ENCODE data around the gene OR6V1.
A peak's percentile ranks its signal among the peaks of the same experiment; 100 is the strongest.

OR6V1 gene

DNA sequence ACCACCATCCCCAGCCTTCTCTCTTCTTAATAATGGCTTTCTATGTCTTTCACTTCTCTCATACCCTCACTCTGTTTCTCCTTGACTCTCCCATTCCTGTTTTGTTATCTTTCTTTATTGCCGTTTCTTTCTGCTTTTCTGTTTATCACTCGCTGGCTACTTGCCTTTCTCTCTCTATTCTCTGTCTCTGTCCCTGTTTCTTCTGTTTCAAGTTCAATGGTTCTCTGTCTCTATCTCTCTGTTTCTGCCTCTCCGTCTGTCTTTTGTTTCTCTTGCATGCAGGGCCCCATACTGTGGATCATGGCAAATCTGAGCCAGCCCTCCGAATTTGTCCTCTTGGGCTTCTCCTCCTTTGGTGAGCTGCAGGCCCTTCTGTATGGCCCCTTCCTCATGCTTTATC lies at the start of gene OR6V1:
OR6V1 (plus strand) TSS at position 301 of the 400 bp plus-strand sequence; CDS start at position 301, 0 bp downstream.
- no peak for DNase-seq

DNA sequence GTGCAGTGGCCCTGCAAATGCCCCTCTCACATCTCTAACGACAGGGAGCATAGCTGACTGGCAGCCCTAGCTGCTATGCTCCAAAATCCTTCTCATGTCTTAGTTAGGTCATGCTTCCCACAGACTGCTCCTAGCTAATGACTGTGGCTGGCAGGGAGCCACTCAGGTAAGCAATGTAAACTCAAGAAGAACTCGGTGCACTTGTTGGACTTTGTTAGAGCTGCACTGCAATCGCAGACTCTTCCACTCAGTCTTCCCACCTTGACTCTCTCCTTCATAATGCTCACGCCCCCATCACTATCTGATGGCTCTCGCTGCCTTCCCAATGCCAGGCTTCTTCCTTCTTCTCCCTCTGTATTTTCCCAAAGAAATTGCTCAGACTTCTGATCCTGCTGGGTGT lies 49.2 kb upstream of the OR6V1 start:
- no peak for DNase-seq

DNA sequence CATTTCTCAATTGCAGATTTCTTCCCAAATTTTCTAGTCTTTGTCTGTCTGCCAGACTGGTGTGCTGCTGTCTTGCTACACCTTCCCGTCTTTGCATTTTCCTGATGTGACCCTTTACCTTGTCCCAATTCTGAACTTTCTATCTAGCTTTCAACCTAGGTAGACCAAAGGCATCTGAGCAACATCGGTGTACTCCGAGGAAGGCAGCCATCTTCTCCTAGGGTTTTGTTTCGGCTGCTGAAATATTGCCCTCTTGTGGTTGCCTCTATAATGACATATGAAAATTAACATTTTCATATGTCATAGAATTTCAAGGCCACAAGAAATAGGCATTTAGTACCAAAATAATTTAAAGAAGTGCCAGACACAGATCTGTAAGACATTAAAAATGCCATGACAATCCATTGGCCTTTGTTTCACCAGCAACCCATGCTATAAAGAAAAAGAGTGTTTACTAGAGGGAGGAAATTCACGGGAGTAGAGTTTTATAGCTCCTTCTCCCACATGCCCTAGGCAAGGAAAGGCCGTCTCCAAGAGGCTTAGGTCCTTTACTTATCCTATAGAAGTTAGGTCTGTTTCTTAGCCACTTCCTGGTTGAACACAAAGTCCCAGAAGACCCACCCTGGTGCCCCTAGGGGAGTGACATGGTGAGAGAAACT lies 48.6 kb upstream of the OR6V1 start:
- peak in 5 of 6 experiments; percentile 15 to 77 (median 35) for DNase-seq

GRCh38 chr7:143005632-143006260 lies 46.4 kb upstream of the OR6V1 start:
- DNase-seq, result no peak

- peak; percentile 38 to 85 (median 72) for DNase-seq
These were observed 43.9 kb upstream of the OR6V1 start for GRCh38 chr7:143008007-143008901.

- DNase-seq, result no peak
These were observed 40.1 kb upstream of the OR6V1 start for GRCh38 chr7:143012001-143012400.

GRCh38 chr7:143012409-143012808 lies 39.7 kb upstream of the OR6V1 start:
- no peak for DNase-seq

- no peak for DNase-seq
These were observed 38.7 kb upstream of the OR6V1 start for GRCh38 chr7:143013473-143013872.

- DNase-seq, result no peak
These were observed 38.2 kb upstream of the OR6V1 start for GRCh38 chr7:143013893-143014292.

DNA sequence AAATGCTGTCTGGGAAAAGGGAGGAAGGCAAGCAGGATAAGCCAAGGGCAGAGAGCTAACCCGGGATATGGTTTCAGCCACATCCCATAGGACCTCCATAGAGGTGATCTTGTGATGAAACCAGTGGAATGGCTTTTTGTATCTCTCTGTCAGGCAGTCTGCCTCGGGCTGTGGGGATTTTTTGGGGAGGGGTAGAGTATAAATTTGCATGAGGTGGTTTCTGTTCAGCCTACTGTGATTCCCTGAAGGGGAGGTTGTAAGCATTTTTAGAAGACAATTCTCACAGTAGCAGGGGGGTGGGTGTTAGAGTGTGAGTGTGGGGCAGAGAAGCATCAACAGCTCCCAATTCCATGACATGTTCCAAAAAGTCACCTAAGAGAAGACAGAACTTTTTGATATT lies 37.1 kb upstream of the OR6V1 start:
- no peak for DNase-seq

DNA sequence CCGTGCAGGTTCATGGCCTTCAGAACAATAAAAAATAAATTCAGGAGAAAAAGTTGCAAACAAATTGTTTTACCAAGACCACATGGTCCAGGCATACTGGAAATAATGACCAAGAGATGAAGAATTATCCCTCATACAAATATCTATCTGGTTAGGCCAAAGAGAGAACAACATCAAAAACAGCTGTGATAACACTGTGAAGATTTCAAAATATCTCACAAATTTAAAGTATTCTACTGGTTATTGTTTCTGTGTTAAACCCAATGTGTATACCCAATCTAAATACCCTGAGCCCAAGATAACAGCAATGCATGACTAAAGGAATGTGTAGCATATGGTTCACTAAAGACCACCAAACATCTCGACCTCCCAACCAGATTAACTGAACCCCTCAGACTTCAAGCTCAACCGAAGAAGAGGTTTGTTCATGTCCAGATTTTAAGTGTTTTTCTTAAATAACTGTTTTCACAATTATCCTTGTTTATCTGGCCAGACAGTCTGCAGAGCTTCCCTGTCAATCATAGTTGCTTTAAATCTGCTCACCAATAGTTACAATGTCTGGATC lies 36.1 kb upstream of the OR6V1 start:
- no peak for DNase-seq

DNA sequence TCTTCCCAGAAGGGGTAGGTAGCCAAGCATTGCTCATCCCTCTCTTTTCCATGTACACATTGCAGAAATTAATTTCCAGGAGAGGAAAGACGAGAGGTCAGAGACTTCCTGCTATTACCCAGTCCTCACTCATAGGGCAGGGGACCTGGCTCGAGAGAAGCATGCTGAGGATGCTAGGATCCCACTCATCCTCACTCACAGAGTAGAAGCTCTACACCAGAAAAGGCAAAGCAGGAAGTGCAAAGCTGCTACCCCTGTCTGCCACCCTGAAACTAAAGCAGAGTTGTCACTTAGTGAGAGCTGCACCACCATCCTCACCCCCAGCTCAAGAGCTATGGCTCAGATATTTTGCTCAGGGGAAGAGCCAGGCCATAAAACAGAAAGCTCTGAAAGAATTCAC lies 35.1 kb upstream of the OR6V1 start:
- DNase-seq, result no peak

DNA sequence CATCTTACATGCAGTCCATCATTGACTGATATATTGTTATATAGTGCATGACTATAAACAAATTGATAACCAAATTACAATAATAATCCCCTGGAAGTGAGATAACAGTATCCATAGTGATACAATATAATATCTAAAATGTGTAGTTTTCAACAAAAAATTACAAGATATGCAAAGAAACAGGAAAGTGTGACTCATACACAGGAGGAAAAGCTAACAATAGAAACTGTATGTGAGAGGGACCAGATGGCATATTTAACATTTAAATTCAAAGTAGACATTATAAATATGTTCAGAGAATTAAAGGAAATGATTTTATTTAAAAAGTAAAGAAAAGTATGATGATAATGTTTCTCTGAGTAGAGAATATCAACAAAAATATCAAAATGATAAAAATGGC lies 33.2 kb upstream of the OR6V1 start:
- no peak for DNase-seq

GRCh38 chr7:143023047-143023446 lies 29.1 kb upstream of the OR6V1 start:
- DNase-seq, result no peak

- DNase-seq, result no peak
These were observed 26.8 kb upstream of the OR6V1 start for GRCh38 chr7:143025371-143025770.

DNA sequence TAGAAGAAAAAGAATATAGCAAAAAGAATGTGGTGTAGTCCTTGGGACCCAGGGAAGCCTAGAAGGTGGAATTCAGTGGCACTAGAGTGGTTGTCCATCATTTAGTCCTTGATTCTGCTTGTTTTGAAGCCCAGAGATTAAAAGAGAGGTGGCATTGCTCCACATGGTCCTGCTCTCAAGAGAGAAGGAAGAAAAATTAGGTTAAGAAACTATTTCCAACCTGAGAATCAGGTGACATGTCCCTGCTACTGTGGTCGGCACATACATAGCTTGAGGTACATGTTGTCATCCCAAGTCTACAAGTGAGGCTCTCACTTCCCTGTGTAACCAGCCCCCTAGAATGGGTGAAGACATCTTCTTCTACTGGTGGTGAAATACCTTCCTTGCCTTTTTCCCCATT lies 25.1 kb upstream of the OR6V1 start, which contains the start of gene OR9A2:
OR9A2 (minus strand) TSS at position 101 of the 400 bp plus-strand sequence; CDS start at position 101, 0 bp downstream.
- no peak for DNase-seq

DNA sequence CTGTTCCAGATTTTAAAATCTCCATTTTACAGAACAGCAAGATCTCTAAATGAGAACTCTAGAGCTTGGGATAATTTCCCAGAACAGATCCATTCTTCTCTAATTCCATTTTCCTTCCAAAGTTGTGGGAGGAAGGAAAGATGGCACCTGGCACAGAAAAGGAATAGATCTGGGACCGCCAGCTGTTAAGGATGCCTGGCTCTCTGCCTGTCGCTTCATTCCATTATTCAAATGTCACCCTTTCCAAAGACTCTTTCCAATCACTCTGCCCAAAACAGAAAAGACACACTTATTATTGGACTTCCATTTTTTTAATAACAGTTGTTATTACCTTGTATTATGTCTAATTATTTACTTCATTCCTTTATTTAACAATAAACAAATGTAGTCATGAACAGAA lies 24.5 kb upstream of the OR6V1 start:
- no peak for DNase-seq

DNA sequence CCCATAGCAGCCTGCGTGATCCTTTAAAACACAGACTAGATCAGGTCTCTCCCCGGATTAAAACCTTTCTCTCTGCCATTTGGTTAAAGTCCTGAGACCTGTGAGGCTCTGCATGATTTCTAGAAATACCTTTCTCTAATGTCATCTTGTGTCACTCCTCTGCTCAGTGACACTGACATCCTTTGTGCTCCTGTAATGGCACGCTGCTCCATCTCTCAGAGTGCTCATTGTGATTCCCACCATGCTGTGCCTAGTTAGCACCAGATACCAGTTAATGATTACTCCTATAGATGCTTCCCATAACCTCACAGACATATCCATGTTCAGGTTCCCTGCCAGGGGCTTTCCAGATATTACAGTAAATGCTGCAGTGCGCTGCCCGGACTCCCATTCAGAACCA lies 13.5 kb upstream of the OR6V1 start:
- no peak for DNase-seq

DNA sequence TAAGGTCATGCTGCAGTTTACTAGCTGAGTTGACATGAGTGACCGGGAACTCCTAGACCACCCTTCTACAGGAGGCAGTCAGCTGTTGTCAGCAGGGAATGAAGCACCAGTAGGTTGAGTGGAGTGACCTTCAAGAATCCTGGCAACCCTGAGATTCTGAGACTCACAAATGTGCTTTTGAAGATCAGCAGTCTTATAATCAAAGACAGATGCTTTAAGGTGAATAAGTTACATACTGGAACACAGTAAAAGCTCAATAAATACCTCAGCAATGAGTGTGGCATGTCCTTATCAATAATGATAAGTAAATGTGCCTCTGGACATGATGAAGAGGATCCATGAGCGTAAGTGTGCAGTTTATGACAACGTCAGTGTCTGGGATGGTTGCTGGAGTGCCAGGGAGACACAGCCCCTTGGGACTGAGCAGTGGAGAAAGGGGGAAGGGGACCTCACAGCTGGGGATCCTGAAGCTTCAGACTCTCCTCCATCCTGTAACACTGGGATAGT lies 11.9 kb upstream of the OR6V1 start:
- DNase-seq, result no peak

GRCh38 chr7:143041346-143041745 lies 10.8 kb upstream of the OR6V1 start:
- no peak for DNase-seq

DNA sequence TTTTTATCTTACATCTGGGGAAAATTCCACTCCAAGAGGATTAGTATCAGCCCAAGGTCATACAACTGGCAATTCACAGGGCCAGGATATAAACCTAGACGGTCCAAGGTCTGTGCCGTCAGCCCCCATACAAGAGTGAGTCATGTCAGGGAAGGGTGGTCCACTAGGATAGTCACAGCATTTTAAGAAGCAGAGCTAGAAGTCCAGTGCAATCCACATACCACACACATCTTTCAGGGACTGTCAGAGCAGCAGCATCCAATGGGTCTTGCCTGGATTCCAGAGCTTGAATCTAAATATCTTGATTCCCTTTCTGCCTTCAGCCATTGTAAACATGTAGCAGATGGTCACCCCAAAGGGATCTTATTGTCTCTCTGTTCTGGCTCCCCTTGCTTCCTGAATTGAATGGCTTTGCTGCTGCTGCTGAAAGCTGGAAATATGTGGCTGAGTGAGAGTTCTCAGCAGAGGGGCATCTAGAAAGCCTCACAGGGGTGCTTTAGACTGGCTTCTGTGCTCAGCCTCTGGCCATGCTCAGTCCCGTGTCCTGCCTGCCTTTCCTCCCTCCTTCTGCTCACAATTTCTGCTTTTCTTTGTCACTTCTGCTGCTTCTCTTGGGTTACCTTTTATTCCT lies 9.9 kb upstream of the OR6V1 start:
- DNase-seq, result no peak

DNA sequence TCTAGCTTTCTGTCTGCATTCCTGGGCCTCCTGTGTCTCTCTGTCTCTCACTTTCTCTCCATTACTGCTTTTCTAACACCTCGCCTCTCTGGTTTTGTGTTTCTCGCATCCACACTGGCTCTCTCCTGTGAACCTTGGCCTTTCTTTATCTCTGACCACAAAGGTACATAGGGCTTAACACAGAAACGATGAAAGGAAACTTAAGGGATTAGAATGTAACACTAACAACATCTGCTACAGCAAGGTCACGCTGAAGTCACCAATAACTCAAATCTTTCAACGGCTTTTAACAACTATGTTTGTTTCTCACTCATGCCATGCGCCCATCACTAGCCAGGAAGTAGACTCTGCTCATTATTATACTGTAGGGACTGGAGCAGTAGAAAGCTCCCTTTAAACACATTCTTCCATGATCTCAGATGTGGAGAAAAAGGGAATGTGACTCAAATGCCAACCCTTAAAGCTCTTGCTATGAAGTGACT lies 9.3 kb upstream of the OR6V1 start:
- DNase-seq, result no peak

Data from stimulated activated naive CD4-positive, alpha-beta T cell (primary cell).